HTERT RPE-1 (cell line): ENCODE results near the gene DUS1L.
"Not testable (repeated sequence)": the region's sequence is repeated elsewhere in the genome, so short reads cannot be mapped to it uniquely, and the experiment has no call there.

ENCODE experiments used
- in situ Hi-C: fragments of 300-500 bp; cut with MboI; formaldehyde crosslinking; loops from 4 replicates; pipeline ENCODE4 v1.14.3; 2020; ENCODE audit warnings: low sequenced_read_pairs

Gene DUS1L

GRCh38 chr17:82045936-82046484 is 19.6 kb downstream of the DUS1L start:
- in situ Hi-C loops: no loop called here

GRCh38 chr17:82043507-82043906 is 22.1 kb downstream of the DUS1L start:
- in situ Hi-C loops: no loop called here

- in situ Hi-C loops: no loop called here
Measured at GRCh38 chr17:82042649-82043048, 23.0 kb downstream of the DUS1L start.

GRCh38 chr17:82041144-82041814 is 24.3 kb downstream of the DUS1L start:
- in situ Hi-C loops: no loop called here

GRCh38 chr17:82039695-82040299 is 25.8 kb downstream of the DUS1L start:
- in situ Hi-C loops: no loop called here

GRCh38 chr17:82038796-82039409 is 26.7 kb downstream of the DUS1L start:
- in situ Hi-C loops: not testable (repeated sequence)

- in situ Hi-C loops: no loop called here
Measured at GRCh38 chr17:82037889-82038195, 27.8 kb downstream of the DUS1L start.

GRCh38 chr17:82037092-82037888 is 28.3 kb downstream of the DUS1L start, which contains the start of gene DCXR:
DCXR (minus strand) TSS chr17:82037697; CDS start chr17:82037682, 15 bp downstream.
- in situ Hi-C loops: no loop called here

- in situ Hi-C loops: no loop called here
Measured at GRCh38 chr17:82036634-82037091, 28.9 kb downstream of the DUS1L start.

GRCh38 chr17:82035956-82036633 is 29.5 kb downstream of the DUS1L start:
- in situ Hi-C loops: no loop called here

- in situ Hi-C loops: no loop called here
Measured at GRCh38 chr17:82035488-82035887, 30.1 kb downstream of the DUS1L start.

GRCh38 chr17:82034371-82035011 is 31.1 kb downstream of the DUS1L start:
- in situ Hi-C loops: no loop called here

- in situ Hi-C loops: no loop called here
Measured at GRCh38 chr17:82033359-82034085, 32.1 kb downstream of the DUS1L start.

GRCh38 chr17:82031885-82032627 is 33.5 kb downstream of the DUS1L start:
- in situ Hi-C loops: no loop called here

- in situ Hi-C loops: no loop called here
Measured at GRCh38 chr17:82031303-82031884, 34.2 kb downstream of the DUS1L start, which contains the start of gene RAC3. RAC3 (plus strand) TSS chr17:82031678; CDS start chr17:82031762, 84 bp downstream.

GRCh38 chr17:82030470-82031302 is 34.9 kb downstream of the DUS1L start:
- in situ Hi-C loops: no loop called here

- in situ Hi-C loops: no loop called here
Measured at GRCh38 chr17:82029990-82030469, 35.6 kb downstream of the DUS1L start.
